Fibroblast of mammary gland (primary cell): Measurements from ENCODE around the gene C2CD2.
A peak's percentile ranks its signal among the peaks of the same experiment; 100 is the strongest.
"Not testable (repeated sequence)": the region's sequence is repeated elsewhere in the genome, so short reads cannot be mapped to it uniquely, and the experiment has no call there.

ENCODE experiments used
- DNase-seq: peaks from one replicate; pipeline ENCODE4 v3.0.0-alpha.2; 2010; ENCODE audit warnings: low read depth
- H3K4me3 ChIP-seq: 2 replicates; pipeline ENCODE4 v1.5.1; 2011; ENCODE audit warnings: low read depth, mild to moderate bottlenecking, low read length, moderate library complexity; ENCODE audit not compliant: control insufficient read depth
- CTCF ChIP-seq: conservative IDR thresholded peaks from 2 replicates; pipeline ENCODE4 v1.5.1; 2011; ENCODE audit warnings: low read depth, low read length, inconsistent platforms; ENCODE audit not compliant: control insufficient read depth, insufficient read depth

The C2CD2 gene

DNA sequence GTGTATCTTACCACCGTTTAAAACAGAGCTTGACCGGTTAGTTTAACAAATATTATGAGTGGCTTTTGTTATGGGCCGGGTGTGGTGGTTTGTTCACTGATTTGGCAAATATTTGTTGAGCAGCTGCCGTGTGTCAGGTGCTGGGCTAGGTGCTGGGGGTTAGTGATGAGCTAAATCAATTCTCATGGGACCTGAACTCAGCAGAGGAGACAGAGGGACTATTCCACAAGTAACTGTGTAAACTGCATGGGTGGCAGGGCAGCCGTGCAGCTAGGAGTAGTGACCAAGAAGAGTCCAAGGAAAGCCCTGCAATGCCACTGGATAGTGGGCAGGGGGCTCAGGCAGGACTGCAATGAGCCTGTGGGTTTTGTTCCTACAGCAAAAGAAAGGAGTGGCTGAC is 11.2 kb upstream of the C2CD2 start:
- DNase-seq = no peak
- no peak overlapping the region for H3K4me3 ChIP-seq
- no peak for TF ChIP-seq CTCF

DNA sequence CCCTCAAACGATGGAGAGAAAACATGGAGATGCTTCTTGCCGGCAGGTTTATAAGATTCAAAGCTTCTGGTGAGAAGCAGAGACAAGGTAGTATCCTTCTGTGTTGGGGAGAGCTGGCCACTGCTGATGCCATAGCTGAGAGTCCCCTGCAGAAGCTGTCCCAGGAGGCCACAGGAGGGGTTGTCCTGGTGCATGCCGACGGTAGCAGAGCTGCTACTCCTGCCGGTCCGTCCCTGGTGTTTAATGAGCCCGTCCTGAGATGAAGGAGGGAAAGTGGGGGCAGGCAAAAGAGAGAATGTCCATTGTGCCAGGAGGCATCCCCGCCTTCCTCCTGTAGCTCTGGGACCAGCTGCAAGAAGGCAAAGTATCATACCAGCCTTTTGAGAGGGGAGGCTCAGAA is 10.4 kb upstream of the C2CD2 start:
- TF ChIP-seq CTCF = no peak
- no peak for DNase-seq
- H3K4me3 ChIP-seq = no peak overlapping the region

DNA sequence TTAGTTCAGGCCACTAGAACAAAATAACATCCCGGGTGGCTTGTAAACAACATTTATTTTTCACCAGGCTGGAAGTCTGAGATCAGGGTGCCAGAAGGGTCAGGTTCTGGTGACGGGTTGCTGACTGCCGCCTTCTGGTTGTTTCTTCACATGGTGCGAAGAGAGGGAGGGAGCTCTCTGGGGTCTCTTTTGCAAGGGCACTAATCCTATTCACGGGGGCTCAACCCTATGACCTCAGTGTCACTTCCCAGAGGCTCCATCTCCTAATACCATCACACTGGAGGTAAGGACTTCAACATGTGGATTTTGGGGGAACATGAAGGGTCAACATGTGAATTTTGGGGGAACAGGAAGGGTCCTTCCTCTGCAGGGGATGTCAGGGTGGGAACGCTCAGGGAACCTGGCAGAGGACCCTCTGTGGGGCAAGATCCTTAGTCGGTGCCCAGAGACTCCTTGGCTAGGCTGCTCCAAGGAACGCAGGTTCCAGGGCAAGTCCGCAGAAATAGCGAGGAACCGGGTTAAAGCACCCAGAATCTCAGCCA is 8.7 kb upstream of the C2CD2 start:
- DNase-seq = no peak
- H3K4me3 ChIP-seq = no peak overlapping the region
- no peak for TF ChIP-seq CTCF

- no peak for TF ChIP-seq CTCF
- H3K4me3 ChIP-seq = no peak overlapping the region
- no peak for DNase-seq
These were observed 7.9 kb upstream of the C2CD2 start for GRCh38 chr21:41961753-41962152.

DNA sequence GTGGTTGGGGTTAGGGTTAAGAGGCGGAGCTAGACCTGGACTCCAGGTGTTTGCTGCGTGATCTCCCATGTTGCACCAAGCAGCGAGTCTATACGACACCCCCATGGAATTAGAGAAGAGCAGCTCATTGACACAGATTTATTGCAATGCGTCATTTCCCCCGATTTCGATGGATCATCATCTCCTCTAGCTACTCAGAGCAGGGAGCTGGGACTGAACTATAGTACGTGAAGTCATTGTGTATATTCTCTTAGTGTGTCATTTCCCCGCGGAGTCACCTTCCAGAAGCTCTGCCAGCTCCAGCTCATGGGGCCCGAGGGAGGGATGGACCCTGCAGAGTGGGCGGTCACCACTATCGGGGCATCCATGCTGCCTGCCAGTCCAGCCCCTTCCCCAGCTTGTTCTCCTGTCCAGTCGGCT is 7.5 kb upstream of the C2CD2 start:
- no peak overlapping the region for H3K4me3 ChIP-seq
- peak; percentile 81 for DNase-seq
- no peak for TF ChIP-seq CTCF

- TF ChIP-seq CTCF = no peak
- no peak for DNase-seq
- H3K4me3 ChIP-seq = no peak overlapping the region
These were observed 6.6 kb upstream of the C2CD2 start for GRCh38 chr21:41960386-41960785.

GRCh38 chr21:41959697-41960096 is 5.9 kb upstream of the C2CD2 start:
- not testable (repeated sequence) for H3K4me3 ChIP-seq, DNase-seq
